ENCODE measurements around the gene TMEM107.
A peak's percentile ranks its signal among the peaks of the same experiment; 100 is the strongest.
"Not testable (repeated sequence)": the region's sequence is repeated elsewhere in the genome, so short reads cannot be mapped to it uniquely, and the experiment has no call there.

Gene TMEM107

DNA sequence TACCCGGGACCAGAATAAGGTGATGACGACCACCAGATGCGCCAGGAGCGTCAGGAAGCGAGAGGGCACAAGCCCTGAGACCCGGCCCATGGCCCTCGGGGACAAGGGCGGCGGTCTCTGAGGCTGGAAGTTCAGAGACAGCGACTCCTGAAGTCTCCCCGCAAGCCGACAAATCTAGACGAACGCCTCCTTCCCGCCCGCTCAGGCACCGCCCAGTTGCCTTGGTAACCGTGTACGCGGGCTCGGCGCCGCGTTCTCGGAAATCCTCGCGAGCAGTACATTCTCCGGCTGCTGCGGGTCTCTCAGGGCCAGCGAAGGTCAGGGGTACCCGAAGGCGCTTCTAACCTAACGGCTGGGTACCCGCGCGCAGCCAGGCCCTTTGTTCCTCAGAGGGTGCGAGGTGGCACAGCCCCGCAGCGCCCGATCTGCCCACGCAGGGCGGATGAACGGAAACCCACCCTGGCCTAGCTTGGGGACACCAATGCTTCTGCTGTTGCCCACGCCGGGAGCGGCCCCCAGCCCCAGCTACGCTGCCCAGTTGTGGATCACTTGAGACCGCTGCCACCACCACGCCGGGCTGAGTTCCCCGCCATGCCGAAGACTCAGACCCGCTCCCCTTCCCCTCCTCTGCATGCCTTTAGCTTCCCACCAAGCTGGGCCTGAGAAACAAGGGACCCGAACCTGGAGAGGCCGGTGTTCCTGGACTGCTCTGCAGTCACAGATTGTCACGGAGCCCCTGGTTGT is at the start of gene TMEM107:
Gene TMEM107 (minus strand): TSS at position 184 of the 744 bp plus-strand sequence. CDS start 94 bp downstream, at position 90.
- DNase-seq, result peak; percentile 91

DNA sequence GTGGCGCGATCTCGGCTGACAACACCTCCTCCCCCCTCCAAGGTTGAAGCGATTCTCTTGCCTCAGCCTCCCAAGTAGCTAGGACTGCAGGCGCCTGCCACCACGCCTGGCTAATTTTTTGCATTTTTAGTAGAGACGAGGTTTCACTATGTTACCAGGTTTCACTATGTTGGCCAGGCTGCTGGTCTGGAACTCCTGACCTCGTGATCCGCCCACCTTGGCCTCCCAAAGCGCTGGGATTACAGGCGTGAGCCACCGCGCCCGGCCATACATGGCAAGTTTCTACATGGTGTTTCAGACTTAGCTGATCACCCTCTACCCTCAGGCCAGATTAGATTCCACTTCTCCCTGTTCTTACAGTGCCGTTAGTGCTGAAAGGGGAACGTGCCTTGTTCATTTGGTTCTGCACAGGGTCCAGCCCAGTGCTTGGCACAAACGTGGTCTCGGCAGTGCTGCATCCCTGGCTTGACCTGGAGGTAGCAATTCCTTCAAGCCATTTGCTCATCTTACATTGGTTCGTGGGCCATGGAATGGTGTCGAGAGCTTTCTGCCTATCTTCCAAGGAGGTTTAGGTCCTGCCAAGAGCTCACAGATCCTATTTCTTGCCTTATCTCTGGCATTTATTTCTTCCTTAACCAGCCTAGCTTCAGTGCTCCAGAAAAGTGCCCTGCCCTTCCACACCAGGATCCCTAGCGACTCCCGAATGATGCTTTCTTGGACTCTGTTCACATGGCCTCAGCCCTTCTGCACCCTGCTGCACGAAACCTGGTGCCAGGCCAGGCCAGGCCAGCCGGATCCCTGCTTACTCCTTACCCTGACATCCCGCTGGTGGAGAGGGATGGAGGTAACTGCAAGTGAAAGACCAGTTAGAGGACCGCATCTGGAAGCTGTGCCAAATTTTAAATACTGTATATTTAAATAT is 49.0 kb upstream of the TMEM107 start:
- no peak for DNase-seq

GRCh38 chr17:8223356-8224126 is 47.4 kb upstream of the TMEM107 start:
- DNase-seq, result peak; percentile 71

- peak; percentile 95 for DNase-seq
Observed at GRCh38 chr17:8222630-8223355, 46.6 kb upstream of the TMEM107 start.

DNA sequence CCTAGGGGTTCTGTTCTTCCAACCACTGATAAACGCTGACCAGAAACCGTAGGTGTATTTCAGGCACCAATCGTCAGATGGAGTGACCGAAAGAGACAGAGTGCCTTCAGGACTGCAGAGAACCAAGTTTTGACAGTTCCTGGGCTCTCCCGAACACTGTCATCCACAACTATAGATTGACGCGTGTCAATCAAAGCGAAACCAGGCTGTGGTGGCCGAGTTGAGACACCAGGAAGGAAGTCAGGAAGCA is 46.1 kb upstream of the TMEM107 start:
- no peak for DNase-seq

GRCh38 chr17:8221663-8222379 is 45.6 kb upstream of the TMEM107 start:
- peak; percentile 92 for DNase-seq

DNA sequence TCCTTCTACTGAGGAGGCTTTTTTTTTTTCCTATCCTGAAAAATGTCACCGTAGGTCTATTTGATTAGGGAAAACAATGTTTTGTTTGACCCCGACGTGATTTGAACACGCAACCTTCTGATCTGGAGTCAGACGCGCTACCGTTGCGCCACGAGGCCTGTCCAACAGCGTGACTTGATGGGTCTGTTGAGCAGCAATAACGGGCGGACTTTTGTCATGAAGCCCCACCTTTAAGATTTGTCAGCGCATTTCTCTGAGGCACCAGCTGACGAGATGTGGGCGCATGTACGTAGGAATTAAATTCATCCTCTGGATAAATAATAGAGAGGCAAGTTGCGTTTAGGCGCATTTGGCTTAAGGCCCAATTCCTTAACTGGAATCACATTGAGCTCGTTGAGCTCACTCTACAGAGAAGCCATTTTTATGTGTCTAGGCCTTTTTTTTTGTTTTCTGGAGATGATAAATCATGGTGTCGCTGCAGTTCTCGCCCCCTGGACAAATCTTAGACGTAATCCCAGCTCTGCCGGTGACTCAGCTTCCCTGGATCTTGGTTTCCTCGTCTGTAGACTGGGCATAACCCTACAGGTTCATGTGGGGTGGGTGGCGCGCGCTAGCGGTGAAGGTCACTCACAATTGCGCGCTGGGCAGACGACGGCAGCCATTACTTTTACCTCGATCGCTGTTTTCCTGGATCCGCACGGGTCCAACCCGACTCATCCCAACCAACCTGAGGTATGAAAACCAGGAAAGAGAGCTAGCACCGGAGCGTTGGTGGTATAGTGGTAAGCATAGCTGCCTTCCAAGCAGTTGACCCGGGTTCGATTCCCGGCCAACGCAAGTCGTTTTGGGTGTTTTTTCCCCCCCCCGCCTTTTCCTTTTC is 44.8 kb upstream of the TMEM107 start:
- peak; percentile 96 for DNase-seq

DNA sequence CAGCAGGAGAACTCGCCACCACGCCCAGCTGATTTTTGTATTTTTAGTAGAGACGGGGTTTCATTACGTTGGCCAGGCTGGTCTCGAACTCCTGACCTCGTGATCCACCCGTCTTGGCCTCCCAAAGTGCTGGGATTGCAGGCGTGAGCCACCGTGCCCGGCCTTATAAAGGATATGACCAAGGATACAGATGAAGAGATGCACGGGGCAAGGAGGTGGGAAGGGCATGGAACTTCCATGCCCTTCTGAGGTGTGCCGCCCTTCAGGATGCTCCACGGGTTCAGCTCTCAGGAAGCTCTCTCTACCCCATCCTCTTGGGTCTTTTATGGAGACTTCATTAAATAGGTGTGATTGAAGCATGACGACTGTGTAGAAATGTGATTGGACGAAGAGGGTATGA is 37.8 kb upstream of the TMEM107 start:
- DNase-seq, result not testable (repeated sequence)

GRCh38 chr17:8212312-8213180 is 36.4 kb upstream of the TMEM107 start:
- no peak for DNase-seq

- peak; percentile 46 for DNase-seq
Observed at GRCh38 chr17:8210761-8211458, 34.7 kb upstream of the TMEM107 start.

DNA sequence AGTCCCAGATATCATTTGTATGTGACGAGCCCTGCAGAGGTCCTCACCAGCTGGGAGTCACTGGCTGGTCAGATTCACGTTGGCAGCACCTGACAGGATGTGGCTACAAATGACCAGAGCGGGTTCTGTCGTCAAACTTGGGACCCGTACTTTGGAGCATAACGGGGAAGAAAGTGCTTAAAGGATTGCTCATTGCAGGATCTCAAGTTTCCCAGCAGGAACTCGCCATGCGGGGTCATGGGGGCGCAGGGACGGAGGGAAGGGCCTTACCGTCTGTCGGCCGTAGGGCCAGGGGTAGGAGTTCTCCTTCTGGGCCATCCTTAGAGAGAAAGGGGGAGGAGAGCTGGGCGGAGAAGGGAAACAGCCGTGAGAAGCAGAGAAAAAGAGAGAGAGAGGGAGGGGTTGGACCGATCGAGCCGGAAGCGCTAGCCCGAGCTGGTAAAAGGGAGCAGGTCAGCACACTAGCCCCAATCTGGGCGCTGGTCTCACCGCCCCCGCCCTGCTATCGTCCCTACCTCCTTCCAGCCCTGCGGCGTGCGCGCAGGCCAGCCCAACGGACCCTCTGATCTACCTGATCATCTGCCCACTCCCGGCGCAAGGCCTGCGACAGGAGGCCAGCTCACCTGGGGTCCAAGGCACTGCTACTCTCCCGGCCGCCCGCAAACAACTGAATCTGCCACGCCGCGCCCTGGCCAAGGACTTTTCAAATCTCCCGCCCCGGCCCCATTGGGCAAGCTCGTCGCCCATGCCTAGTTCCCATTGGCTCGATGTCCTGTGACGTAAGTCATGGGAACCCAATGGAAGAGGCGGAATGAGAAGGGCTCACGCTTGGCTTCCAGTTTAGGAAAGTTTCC is 34.0 kb upstream of the TMEM107 start, which contains the start of gene AURKB:
Gene AURKB (minus strand): TSS at position 669 of the 854 bp plus-strand sequence. CDS start 351 bp downstream, at position 318.
- peak; percentile 96 for DNase-seq

- DNase-seq, result no peak
Observed at GRCh38 chr17:8206536-8206935, 30.4 kb upstream of the TMEM107 start.

- DNase-seq, result no peak
Observed at GRCh38 chr17:8204761-8205555, 28.8 kb upstream of the TMEM107 start.

GRCh38 chr17:8192070-8192815 is 16.1 kb upstream of the TMEM107 start:
- DNase-seq, result peak; percentile 76

GRCh38 chr17:8190506-8190905 is 14.3 kb upstream of the TMEM107 start:
- DNase-seq, result no peak

- peak; percentile 96 for DNase-seq
Observed at GRCh38 chr17:8189711-8190477, 13.7 kb upstream of the TMEM107 start, which contains the start of gene BORCS6. TSS of gene BORCS6 (minus strand) at chr17:8190180. CDS start at chr17:8190140, 40 bp downstream.

Measured in activated CD4-positive, alpha-beta T cell treated with anti-CD3 and anti-CD28 coated beads for 48 hours (primary cell).